OCI-LY3 (cell line): Measurements from ENCODE around the gene SLC43A1.

Experiments
- H2AFZ ChIP-seq: fragments of 200-600, 300-600 bp; shearing (Covaris generic); 2 replicates; pipeline ENCODE4 v1.6.0; 2014; ENCODE audit warnings: antibody characterized with exemption, low read depth, low read length
- H3K27ac ChIP-seq: fragments of 200-600, 300-600 bp; sonication (generic); 2 replicates; pipeline ENCODE4 v1.5.1; 2014; ENCODE audit warnings: mild to moderate bottlenecking, low read length, moderate library complexity, mixed read lengths
- H3K27me3 ChIP-seq: fragments of 200-600, 300-600 bp; sonication (generic); 2 replicates; pipeline ENCODE4 v1.6.1; 2014; ENCODE audit warnings: low read depth, low read length, mixed read lengths
- H3K36me3 ChIP-seq: fragments of 200-600, 300-600 bp; sonication (generic); replicated peaks from 2 replicates; pipeline ENCODE3; 2014; ENCODE audit warnings: low read depth, low read length, mixed read lengths
- H3K4me1 ChIP-seq: fragments of 300-600, 200-600 bp; sonication (generic); 2 replicates; pipeline ENCODE4 v1.6.1; 2014; ENCODE audit warnings: low read length, mixed read lengths
- H3K4me2 ChIP-seq: fragments of 200-600, 300-600 bp; sonication (generic); 2 replicates; pipeline ENCODE4 v1.6.1; 2014; ENCODE audit warnings: low read length, mixed read lengths
- H3K4me3 ChIP-seq: fragments of 300-600, 200-600 bp; sonication (generic); 2 replicates; pipeline ENCODE4 v1.5.1; 2014; ENCODE audit warnings: antibody characterized with exemption, mild to moderate bottlenecking, low read length, moderate library complexity
- H3K79me2 ChIP-seq: fragments of 300-600, 200-600 bp; shearing (Covaris generic); 2 replicates; pipeline ENCODE4 v1.6.1; 2014; ENCODE audit warnings: mild to moderate bottlenecking, low read length, mixed read lengths
- H3K9ac ChIP-seq: fragments of 300-600, 200-600 bp; shearing (Covaris generic); 2 replicates; pipeline ENCODE4 v1.6.0; 2014; ENCODE audit warnings: mild to moderate bottlenecking, low read length, moderate library complexity
- H3K9me3 ChIP-seq: fragments of 200-600, 300-600 bp; shearing (Covaris generic); 2 replicates; pipeline ENCODE4 v1.6.1; 2014; ENCODE audit warnings: low read length, mixed read lengths; ENCODE audit not compliant: insufficient read depth
- H4K20me1 ChIP-seq: fragments of 200-600, 300-600 bp; sonication (generic); 2 replicates; pipeline ENCODE4 v1.6.1; 2016; ENCODE audit warnings: low read length, mixed read lengths; ENCODE audit not compliant: insufficient read depth
- CTCF ChIP-seq: fragments of 200-600, 300-600 bp; sonication (generic); IDR thresholded peaks from 2 replicates; pipeline ENCODE4 v1.5.1; 2014; ENCODE audit warnings: antibody characterized with exemption, low read length, low read depth
- EZH2phosphoT487 ChIP-seq: fragments of 200-600 bp; shearing (Covaris generic); IDR thresholded peaks from 2 replicates; pipeline ENCODE4 v1.6.1; 2018; ENCODE audit warnings: antibody characterized with exemption, mixed run types, low read depth

Gene SLC43A1

GRCh38 chr11:57515332-57516060 is at the start of gene SLC43A1:
Gene SLC43A1 (minus strand): TSS chr11:57515702. CDS start chr11:57514111, 1,591 bp downstream.
- peak within 1 kb of the TSS; percentile 95 for H2AFZ ChIP-seq
- no peaks in the 10 kb centered on the region for H3K9me3 ChIP-seq
- peak within 1 kb of the TSS; percentile 86 for H3K9ac ChIP-seq
- H3K27ac ChIP-seq: peak within 1 kb of the TSS; percentile 56
- TF ChIP-seq EZH2phosphoT487 (no peak), CTCF (0 out of 2 replicates have a peak, but pooled peaks have one; percentile 19)
- H4K20me1 ChIP-seq: peaks cover 6% of the 10 kb centered on the region; the same call in 1 of the 2 replicates
- H3K4me1 ChIP-seq: peaks cover 19% of the 10 kb centered on the region
- peak within 1 kb of the TSS; percentile 80 for H3K4me2 ChIP-seq
- H3K4me3 ChIP-seq: peak within 1 kb of the TSS; percentile 89
- H3K36me3 ChIP-seq: peaks cover 13% of the 10 kb centered on the region
- H3K27me3 ChIP-seq: no peaks in the 10 kb centered on the region
- H3K79me2 ChIP-seq: peaks cover 53% of the 10 kb centered on the region

GRCh38 chr11:57562596-57562995 is 47.1 kb upstream of the SLC43A1 start:
- H3K36me3 ChIP-seq: peaks cover 25% of the 10 kb centered on the region
- peaks cover 66% of the 10 kb centered on the region for H3K79me2 ChIP-seq
- TF ChIP-seq EZH2phosphoT487 (no peak), CTCF (peak; percentile 30; the same call in 1 of the 2 replicates)
- H3K4me1 ChIP-seq: peaks cover 14% of the 10 kb centered on the region
- no peak overlapping the region for H2AFZ ChIP-seq
- no peak overlapping the region for H3K4me2 ChIP-seq
- H3K9me3 ChIP-seq: peaks cover 2% of the 10 kb centered on the region; the same call in 1 of the 2 replicates
- H4K20me1 ChIP-seq: peaks cover 5% of the 10 kb centered on the region
- H3K9ac ChIP-seq: no peak overlapping the region
- no peak overlapping the region for H3K4me3 ChIP-seq
- no peaks in the 10 kb centered on the region for H3K27me3 ChIP-seq
- H3K27ac ChIP-seq: no peak overlapping the region

- Histone ChIP-seq H3K27me3 (no peaks in the 10 kb centered on the region), H3K9me3 (peaks cover 4% of the 10 kb centered on the region; the same call in 1 of the 2 replicates), H3K4me3 (no peak overlapping the region), H3K9ac (no peak overlapping the region), H3K4me1 (peaks cover 15% of the 10 kb centered on the region), H3K4me2 (no peak overlapping the region), H3K36me3 (peaks cover 45% of the 10 kb centered on the region), H3K27ac (no peak overlapping the region), H4K20me1 (peaks cover 5% of the 10 kb centered on the region), H2AFZ (no peak overlapping the region), H3K79me2 (peaks cover 43% of the 10 kb centered on the region)
- TF ChIP-seq CTCF (no peak), EZH2phosphoT487 (no peak)
These were observed 44.6 kb upstream of the SLC43A1 start for GRCh38 chr11:57560146-57560545.

- no peak overlapping the region for H3K4me2 ChIP-seq
- peaks cover 4% of the 10 kb centered on the region; the same call in 1 of the 2 replicates for H3K9me3 ChIP-seq
- no peak overlapping the region for H3K4me3 ChIP-seq
- H4K20me1 ChIP-seq: no peaks in the 10 kb centered on the region
- H3K4me1 ChIP-seq: peaks cover 15% of the 10 kb centered on the region
- peaks cover 4% of the 10 kb centered on the region for H3K79me2 ChIP-seq
- no peak overlapping the region for H3K27ac ChIP-seq
- no peak overlapping the region for H3K9ac ChIP-seq
- H3K36me3 ChIP-seq: peaks cover 80% of the 10 kb centered on the region
- no peak overlapping the region for H2AFZ ChIP-seq
- TF ChIP-seq EZH2phosphoT487: no peak
- no peak for TF ChIP-seq CTCF
- H3K27me3 ChIP-seq: no peaks in the 10 kb centered on the region
These were observed 40.5 kb upstream of the SLC43A1 start for GRCh38 chr11:57556041-57556440.
